ENCODE data around the gene DCLRE1A. TPM values are rescaled to one million over a fixed set of nuclear protein-coding genes. Genes with fewer than 3 reads are reported as not detected.

Gene DCLRE1A
- total and polyA plus RNA-seq, 9 of the 15 experiments (the other 6 are each of a cell fraction or from before 2014, with no cell fraction given), result 8.5 to 25.5 (median 15.5) TPM

DNA sequence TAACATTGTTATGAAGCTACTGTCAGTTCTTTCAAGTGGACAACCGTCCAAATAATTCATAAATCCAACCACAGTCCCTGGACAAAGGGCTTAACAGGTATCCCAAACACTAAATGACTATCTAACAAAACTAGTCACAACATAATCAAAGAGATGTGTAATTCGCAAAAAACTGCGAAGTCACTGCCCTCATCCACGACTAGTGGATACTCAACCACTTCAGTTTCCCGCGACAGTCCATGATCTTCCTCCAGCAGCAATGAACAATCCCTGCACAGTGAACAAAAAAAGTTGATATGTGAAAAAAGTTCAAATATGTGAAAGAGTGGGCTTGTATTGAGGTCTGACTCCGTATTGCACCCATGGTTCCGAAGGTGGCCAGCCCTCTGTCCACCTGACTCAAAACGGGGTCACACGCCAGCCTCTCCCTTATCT lies 287 bp downstream of the DCLRE1A start:
- TSS peak; percentile 58 for BruUV-seq (replicated peaks)
- Histone ChIP-seq H3K27ac (ENCODE audit: extremely low read depth, low read depth, low read length) (peak overlapping the region; percentile 94), H3K9me3 (replicated peaks; ENCODE audit: control insufficient read depth, insufficient read depth, low read depth, low read length) (no peaks in the 10 kb centered on the region), H4K20me1 (replicated peaks; ENCODE audit: control insufficient read depth, insufficient read depth, low read length) (no peaks in the 10 kb centered on the region), H3K4me1 (replicated peaks in 1 of 2; ENCODE audit: control insufficient read depth in 2 of 2, insufficient read depth in 2 of 2, low read length in 2 of 2) (peaks cover 0 to 5% of the 10 kb centered on the region in 2 experiments; a peak in 2 of 5 replicates), H3K79me2 (ENCODE audit: control insufficient read depth, insufficient read depth, low read length) (peaks cover 94% of the 10 kb centered on the region), H3K4me3 (peak overlapping the region; percentile 72), H2AFZ (ENCODE audit: low read depth, low read length) (peak overlapping the region; percentile 82), H3K27me3 (ENCODE audit: control insufficient read depth in 2 of 2, insufficient read depth in 2 of 2, low read length in 2 of 2) (no peaks in the 10 kb centered on the region), H3K36me3 (ENCODE audit: control insufficient read depth, insufficient read depth, low read length) (peaks cover 19% of the 10 kb centered on the region), H3K4me2 (ENCODE audit: insufficient read depth, low read length) (peak overlapping the region; percentile 88), H3K9ac (ENCODE audit: insufficient read depth in 1 of 2, low read depth in 2 of 2, low read length in 2 of 2) (peak overlapping the region; percentile 78 to 86), H3K9me1 (ENCODE audit: control insufficient read depth, insufficient read depth, low read length) (no peaks in the 10 kb centered on the region)
- WGBS (ENCODE audit: insufficient coverage, low coverage, missing lambda C conversion rate), result 1% methylated on average over 10 of the region's 10 CpGs
- ChIA-PET CTCF (ENCODE audit: low intra/inter-chr PET ratio) (no interaction called here), POLR2A (interaction anchor here (0.7 to 1.5 kb wide), 3 partner anchors 10 to 165 kb away, joined by 3 to 7 read pairs (median 3); no protein-coding TSS in a partner anchor)
- in situ Hi-C loops (cut with MboI) (no loop called here), intact Hi-C loops (cut with micrococcal nuclease) (loop anchor here (10.0 kb wide), 1 partner anchor 171 kb away; no protein-coding TSS in a partner anchor)
- DNase-seq (ENCODE audit: extremely low read depth in 1 of 4, low spot score in 3 of 4) (peak in 1 of 4 experiments; percentile 13), ATAC-seq (peak; percentile 36), FAIRE-seq (peak; percentile 26)
- no peak for TF ChIP-seq KDM4B (IDR thresholded peaks at IDR 0.05; ENCODE audit: borderline replicate concordance in 2 of 2, low read depth in 1 of 2)
- TF ChIP-seq LCOR (CRISPR knock-in tag; IDR thresholded peaks at IDR 0.05), result 0 out of 2 replicates have a peak, but pooled peaks have one; percentile 35
- peak; percentile 27; the same call in 1 of the 2 replicates for TF ChIP-seq USF1 (CRISPR knock-in tag; IDR thresholded peaks at IDR 0.05)
- peak; percentile 92 for TF ChIP-seq MAFG (tag; conservative IDR thresholded peaks at IDR 0.05)
- peak; percentile 85 for TF ChIP-seq NFE2 (IDR thresholded peaks at IDR 0.05; ENCODE audit: low read depth)
- peak; percentile 71 for TF ChIP-seq NFE2L1 (tag; IDR thresholded peaks at IDR 0.05; ENCODE audit: borderline replicate concordance, low read depth)
- TF ChIP-seq ELF1 (tag; IDR thresholded peaks at IDR 0.05), result 0 out of 2 replicates have a peak, but pooled peaks have one; percentile 28
- TF ChIP-seq GATAD2B (IDR thresholded peaks at IDR 0.05; ENCODE audit: borderline replicate concordance), result peak; percentile 15; the same call in 1 of the 2 replicates
- peak; percentile 6; the same call in 1 of the 2 replicates for TF ChIP-seq PHF8 (IDR thresholded peaks at IDR 0.05; ENCODE audit: borderline replicate concordance, low read length)
- TF ChIP-seq, protein P1, sequence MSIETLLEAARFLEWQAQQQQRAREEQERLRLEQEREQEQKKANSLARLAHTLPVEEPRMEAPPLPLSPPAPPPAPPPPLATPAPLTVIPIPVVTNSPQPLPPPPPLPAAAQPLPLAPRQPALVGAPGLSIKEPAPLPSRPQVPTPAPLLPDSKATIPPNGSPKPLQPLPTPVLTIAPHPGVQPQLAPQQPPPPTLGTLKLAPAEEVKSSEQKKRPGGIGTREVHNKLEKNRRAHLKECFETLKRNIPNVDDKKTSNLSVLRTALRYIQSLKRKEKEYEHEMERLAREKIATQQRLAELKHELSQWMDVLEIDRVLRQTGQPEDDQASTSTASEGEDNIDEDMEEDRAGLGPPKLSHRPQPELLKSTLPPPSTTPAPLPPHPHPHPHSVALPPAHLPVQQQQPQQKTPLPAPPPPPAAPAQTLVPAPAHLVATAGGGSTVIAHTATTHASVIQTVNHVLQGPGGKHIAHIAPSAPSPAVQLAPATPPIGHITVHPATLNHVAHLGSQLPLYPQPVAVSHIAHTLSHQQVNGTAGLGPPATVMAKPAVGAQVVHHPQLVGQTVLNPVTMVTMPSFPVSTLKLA (conservative IDR thresholded peaks at IDR 0.05), result no peak
- TF ChIP-seq TBL1XR1 (IDR thresholded peaks at IDR 0.05; ENCODE audit: low read length in 2 of 2), result no peak
